Panc1 (cell line): ENCODE data around the gene HSF2BP. TPM values are rescaled to one million over a fixed set of nuclear protein-coding genes. Genes with fewer than 3 reads are reported as not detected.

Experiments
- ATAC-seq: fragments of 200-7000 bp; cut with Tn5 transposase; 2 replicates; pipeline ENCODE4 v1.9.1; 2020; ENCODE audit warnings: mild to moderate bottlenecking, moderate library complexity
- BruUV-seq: library from RNA; stranded (reverse); fragments of 400-500 nt; replicated peaks from 2 replicates; lab custom pipeline; 2021; lab: Mats Ljungman, UMichigan
- CTCF ChIA-PET: fragments of 300-600 bp; sonication (Branson Sonifier 250); formaldehyde crosslinking; loops from one replicate; lab custom pipeline; 2022; ENCODE audit warnings: antibody characterized with exemption; lab: Charles Lee
- POLR2A ChIA-PET: fragments of 300-600 bp; sonication (Branson Sonifier 250); formaldehyde crosslinking; loops from one replicate; lab custom pipeline; 2022; ENCODE audit warnings: antibody characterized with exemption; lab: Charles Lee
- DNase-seq: peaks from one replicate; pipeline ENCODE4 v3.0.0-alpha.2; 2010; ENCODE audit warnings: low read depth, low spot score
- H3K27ac ChIP-seq: 2 replicates; pipeline ENCODE4 v1.5.1; 2011; ENCODE audit warnings: mild to moderate bottlenecking, low read length, inconsistent platforms
- H3K27me3 ChIP-seq: fragments of 200-500 bp; sonication (Bioruptor generic); 2 replicates; pipeline ENCODE4 v1.6.0; 2014; ENCODE audit warnings: low read length, inconsistent platforms; ENCODE audit not compliant: control insufficient read depth, insufficient read depth
- H3K36me3 ChIP-seq: fragments of 200-500 bp; sonication (Bioruptor generic); 2 replicates; pipeline ENCODE4 v1.5.1; 2014; ENCODE audit warnings: inconsistent platforms, mild to moderate bottlenecking, low read length, moderate library complexity; ENCODE audit not compliant: control insufficient read depth, insufficient read depth
- H3K4me1 ChIP-seq: 2 replicates; pipeline ENCODE4 v1.5.1; 2011; ENCODE audit warnings: inconsistent platforms, mild to moderate bottlenecking, low read length, moderate library complexity; ENCODE audit not compliant: control insufficient read depth, insufficient read depth
- H3K4me3 ChIP-seq, 2 experiments: 2 replicates each; pipeline ENCODE4 v1.5.1; 2011 to 2012; ENCODE audit warnings: low read depth in 2 of 2, low read length in 2 of 2, mild to moderate bottlenecking in 2 of 2, inconsistent platforms in 1 of 2, moderate library complexity in 1 of 2
- H3K9me3 ChIP-seq: fragments of 200-500 bp; sonication (Bioruptor generic); 2 replicates; pipeline ENCODE4 v1.5.1; 2014; ENCODE audit warnings: low read depth, mild to moderate bottlenecking, inconsistent platforms, low read length, moderate library complexity; ENCODE audit not compliant: control insufficient read depth, insufficient read depth
- CTCF ChIP-seq: fragments of 450-650 bp; IDR thresholded peaks from 2 replicates; pipeline ENCODE4 v1.5.1; 2017; ENCODE audit warnings: mild to moderate bottlenecking
- POLR2AphosphoS5 ChIP-seq: IDR thresholded peaks from 2 replicates; pipeline ENCODE4 v1.6.1; 2012; ENCODE audit warnings: mild to moderate bottlenecking, low read depth, low read length, moderate library complexity
- REST ChIP-seq, 2 experiments: IDR thresholded peaks; 2 replicates each; pipeline ENCODE4 v1.6.1; 2011 to 2012; ENCODE audit warnings: low read depth in 2 of 2, control low read depth in 1 of 2, low read length in 1 of 2, mild to moderate bottlenecking in 1 of 2, moderate library complexity in 1 of 2; ENCODE audit not compliant: insufficient read depth in 1 of 2
- SIN3A ChIP-seq: IDR thresholded peaks from 2 replicates; pipeline ENCODE4 v1.6.1; 2012; ENCODE audit warnings: low read depth, mild to moderate bottlenecking, low read length, moderate library complexity, borderline replicate concordance; ENCODE audit not compliant: insufficient read depth
- TCF7L2 ChIP-seq: IDR thresholded peaks from 2 replicates; pipeline ENCODE4 v1.6.1; 2011; ENCODE audit warnings: mild to moderate bottlenecking, low read depth, low read length, inconsistent platforms
- in situ Hi-C: cut with HindIII; loops from 2 replicates; pipeline ENCODE4 v1.10.0; 2016; ENCODE audit warnings: low sequenced_read_pairs, low pct_unique_long_range_greater_than_20kb
- intact Hi-C: fragments of 100-400 bp; cut with micrococcal nuclease; formaldehyde crosslinking; loops from one replicate; pipeline ENCODE4 v1.10.0; 2022; ENCODE audit not compliant: unreplicated experiment
- total RNA-seq: library from RNA; stranded (reverse); gene quantifications from one replicate; pipeline ENCODE4 v1.2.1, GENCODE V29; 2021; ENCODE audit not compliant: unreplicated experiment

Gene HSF2BP
- total RNA-seq, 1 experiment from 2014 or later = 4.2 TPM

GRCh38 chr21:43632373-43632905 lies 26.8 kb downstream of the HSF2BP start:
- CTCF ChIA-PET = no interaction called here
- in situ Hi-C loops (no loop called here), intact Hi-C loops (no loop called here)

GRCh38 chr21:43631411-43632107 lies 27.7 kb downstream of the HSF2BP start:
- Histone ChIP-seq H3K36me3 (no peaks in the 10 kb centered on the region), H3K9me3 (no peaks in the 10 kb centered on the region), H3K27me3 (no peaks in the 10 kb centered on the region), H3K27ac (no peak overlapping the region), H3K4me3 (no peak overlapping the region), H3K4me1 (no peaks in the 10 kb centered on the region)
- TF ChIP-seq REST (IDR thresholded peaks at IDR 0.05; ENCODE audit: insufficient read depth in 1 of 2, low read depth in 2 of 2, low read length in 1 of 2) (no peak), POLR2AphosphoS5 (no peak), CTCF (no peak), SIN3A (no peak), TCF7L2 (no peak)
- POLR2A ChIA-PET = no interaction called here
- BruUV-seq = no TSS peak
- in situ Hi-C loops (no loop called here), intact Hi-C loops (no loop called here)
- DNase-seq (no peak), ATAC-seq (no peak)
- CTCF ChIA-PET = no interaction called here

More at GRCh38 chr21:43632373-43632905, 26.8 kb downstream of the HSF2BP start:
- POLR2A ChIA-PET = no interaction called here
- Histone ChIP-seq H3K36me3 (no peaks in the 10 kb centered on the region), H3K4me1 (no peaks in the 10 kb centered on the region), H3K27me3 (no peaks in the 10 kb centered on the region), H3K4me3 (no peak overlapping the region), H3K27ac (no peak overlapping the region), H3K9me3 (no peaks in the 10 kb centered on the region)
- ATAC-seq (no peak), DNase-seq (no peak)
- no peak for TF ChIP-seq POLR2AphosphoS5
- no peak for TF ChIP-seq CTCF
- no peak for TF ChIP-seq TCF7L2
- no peak for TF ChIP-seq REST (IDR thresholded peaks at IDR 0.05; ENCODE audit: insufficient read depth in 1 of 2, low read depth in 2 of 2, low read length in 1 of 2)
- no peak for TF ChIP-seq SIN3A
- no TSS peak for BruUV-seq
